Glutamatergic neuron (in vitro differentiated cells): Measurements from ENCODE around the gene SMAD6. TPM values are rescaled to one million over a fixed set of nuclear protein-coding genes. Genes with fewer than 3 reads are reported as not detected.

ENCODE experiments used
- DNase-seq: peaks from one replicate; pipeline ENCODE4 v3.0.0; 2022
- H3K27ac Mint-ChIP-seq: one replicate; pipeline ENCODE4 v1.8.0; 2020; ENCODE audit warnings: mild to moderate bottlenecking, mixed read lengths, inconsistent platforms; ENCODE audit not compliant: unreplicated experiment
- H3K27me3 Mint-ChIP-seq: one replicate; pipeline ENCODE4 v1.8.0; 2020; ENCODE audit warnings: mild to moderate bottlenecking, moderate library complexity, mixed read lengths, inconsistent platforms; ENCODE audit not compliant: unreplicated experiment
- H3K36me3 Mint-ChIP-seq: one replicate; pipeline ENCODE4 v1.8.0; 2020; ENCODE audit warnings: mild to moderate bottlenecking, mixed read lengths, inconsistent platforms; ENCODE audit not compliant: unreplicated experiment
- H3K4me1 Mint-ChIP-seq: one replicate; pipeline ENCODE4 v1.8.0; 2020; ENCODE audit warnings: mild to moderate bottlenecking, low read depth, mixed read lengths, inconsistent platforms; ENCODE audit not compliant: unreplicated experiment
- H3K4me3 Mint-ChIP-seq: one replicate; pipeline ENCODE4 v1.8.0; 2020; ENCODE audit warnings: mild to moderate bottlenecking, mixed read lengths, inconsistent platforms; ENCODE audit not compliant: unreplicated experiment
- H3K9me3 Mint-ChIP-seq: one replicate; pipeline ENCODE4 v1.8.0; 2020; ENCODE audit warnings: mild to moderate bottlenecking, moderate library complexity, mixed read lengths, inconsistent platforms; ENCODE audit not compliant: unreplicated experiment
- total RNA-seq: library from RNA; stranded (reverse); fragmentation: NEBNext Ultra II Directional; extraction: Animal tissue kit (Norgen Biotek cat#: 25700); gene quantifications from one replicate; pipeline ENCODE4 v1.2.1, GENCODE V29; 2021; ENCODE audit not compliant: unreplicated experiment
- TF ChIP-seq, protein P1 (sequence below): fragments of 200-600 bp; sonication (generic); IDR thresholded peaks from one replicate; pipeline ENCODE4 v1.5.0; 2021; ENCODE audit not compliant: partially characterized antibody, unreplicated experiment

The SMAD6 gene
- total RNA-seq, 1 donor from 2014 or later = 0.83 TPM

DNA sequence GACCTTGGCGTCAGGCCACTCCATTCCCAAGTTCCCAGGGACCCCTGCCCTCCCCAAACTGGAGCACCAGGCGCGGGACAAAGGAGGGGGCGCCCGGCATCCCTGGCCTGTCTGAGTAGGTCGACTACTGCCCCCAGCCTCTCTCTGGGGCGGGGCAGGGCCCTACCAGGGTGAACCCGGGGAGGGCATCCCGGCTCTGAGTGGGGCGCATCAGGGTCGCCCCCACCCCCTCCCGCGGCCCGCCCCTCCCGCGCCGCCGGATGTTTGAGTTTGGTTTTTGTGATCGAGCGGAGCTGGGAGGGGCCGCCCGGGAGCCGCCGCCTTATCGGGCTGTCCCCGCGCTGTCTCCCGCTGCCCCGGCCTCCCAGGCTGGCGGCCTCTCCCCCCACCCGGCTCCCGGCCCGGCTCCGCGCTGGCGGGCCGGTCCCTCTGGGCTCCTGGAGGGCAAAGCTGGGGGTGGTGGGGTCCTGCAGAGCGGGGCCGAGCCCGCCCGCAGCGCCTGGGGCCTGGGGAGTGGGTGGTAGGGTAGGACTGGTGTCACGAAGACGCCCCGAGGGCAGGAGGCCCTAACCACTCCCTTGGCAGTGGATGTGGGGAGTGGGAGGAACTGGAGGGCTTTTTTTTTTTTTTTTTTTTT lies 47.2 kb upstream of the SMAD6 start:
- Mint-ChIP-seq H3K9me3 (peaks cover 2% of the 10 kb centered on the region), H3K27me3 (peaks cover 14% of the 10 kb centered on the region), H3K36me3 (peaks cover 3% of the 10 kb centered on the region), H3K27ac (no peak overlapping the region), H3K4me1 (no peaks in the 10 kb centered on the region), H3K4me3 (no peak overlapping the region)
- no peak for DNase-seq
- TF ChIP-seq, protein P1, sequence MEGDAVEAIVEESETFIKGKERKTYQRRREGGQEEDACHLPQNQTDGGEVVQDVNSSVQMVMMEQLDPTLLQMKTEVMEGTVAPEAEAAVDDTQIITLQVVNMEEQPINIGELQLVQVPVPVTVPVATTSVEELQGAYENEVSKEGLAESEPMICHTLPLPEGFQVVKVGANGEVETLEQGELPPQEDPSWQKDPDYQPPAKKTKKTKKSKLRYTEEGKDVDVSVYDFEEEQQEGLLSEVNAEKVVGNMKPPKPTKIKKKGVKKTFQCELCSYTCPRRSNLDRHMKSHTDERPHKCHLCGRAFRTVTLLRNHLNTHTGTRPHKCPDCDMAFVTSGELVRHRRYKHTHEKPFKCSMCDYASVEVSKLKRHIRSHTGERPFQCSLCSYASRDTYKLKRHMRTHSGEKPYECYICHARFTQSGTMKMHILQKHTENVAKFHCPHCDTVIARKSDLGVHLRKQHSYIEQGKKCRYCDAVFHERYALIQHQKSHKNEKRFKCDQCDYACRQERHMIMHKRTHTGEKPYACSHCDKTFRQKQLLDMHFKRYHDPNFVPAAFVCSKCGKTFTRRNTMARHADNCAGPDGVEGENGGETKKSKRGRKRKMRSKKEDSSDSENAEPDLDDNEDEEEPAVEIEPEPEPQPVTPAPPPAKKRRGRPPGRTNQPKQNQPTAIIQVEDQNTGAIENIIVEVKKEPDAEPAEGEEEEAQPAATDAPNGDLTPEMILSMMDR = no peak

- Mint-ChIP-seq H3K36me3 (peaks cover 3% of the 10 kb centered on the region), H3K27me3 (peaks cover 11% of the 10 kb centered on the region), H3K4me1 (no peaks in the 10 kb centered on the region), H3K27ac (no peak overlapping the region), H3K4me3 (no peak overlapping the region), H3K9me3 (peaks cover 2% of the 10 kb centered on the region)
- DNase-seq = no peak
- TF ChIP-seq, protein P1 = no peak
Observed at GRCh38 chr15:66655511-66655910, 46.5 kb upstream of the SMAD6 start.

DNA sequence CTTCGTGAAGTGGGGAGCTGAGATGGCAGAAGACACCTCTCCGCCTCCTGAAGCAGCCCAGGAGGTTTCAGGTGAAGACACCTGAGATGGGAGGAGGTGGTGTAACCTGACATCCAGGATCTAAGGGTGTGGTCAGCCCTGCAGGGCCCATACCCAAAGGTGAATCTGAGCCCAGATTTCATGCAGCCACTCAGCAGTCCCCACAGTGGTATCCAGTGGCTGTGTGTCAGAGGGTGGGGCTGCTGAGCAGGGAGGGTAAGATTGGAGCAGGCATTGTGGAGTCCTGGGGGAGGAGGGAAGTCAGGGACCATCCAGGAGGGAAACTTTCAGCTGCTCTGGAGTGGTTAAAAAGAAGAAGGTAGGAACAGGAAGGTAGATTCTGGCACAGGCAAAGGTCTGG lies 46.0 kb upstream of the SMAD6 start:
- TF ChIP-seq, protein P1 = no peak
- H3K27ac Mint-ChIP-seq = no peak overlapping the region

GRCh38 chr15:66657185-66658020 lies 44.6 kb upstream of the SMAD6 start:
- peaks cover 2% of the 10 kb centered on the region for H3K9me3 Mint-ChIP-seq
- H3K36me3 Mint-ChIP-seq = peaks cover 3% of the 10 kb centered on the region
- peaks cover 11% of the 10 kb centered on the region for H3K27me3 Mint-ChIP-seq
- no peaks in the 10 kb centered on the region for H3K4me1 Mint-ChIP-seq
- DNase-seq = no peak
- TF ChIP-seq, protein P1 = no peak
- H3K27ac Mint-ChIP-seq = no peak overlapping the region
- H3K4me3 Mint-ChIP-seq = no peak overlapping the region

More for the DNA sequence above, 46.0 kb upstream of the SMAD6 start:
- Mint-ChIP-seq H3K9me3 (peaks cover 2% of the 10 kb centered on the region), H3K27me3 (peaks cover 11% of the 10 kb centered on the region), H3K4me1 (no peaks in the 10 kb centered on the region), H3K36me3 (peaks cover 3% of the 10 kb centered on the region), H3K4me3 (no peak overlapping the region)
- no peak for DNase-seq

DNA sequence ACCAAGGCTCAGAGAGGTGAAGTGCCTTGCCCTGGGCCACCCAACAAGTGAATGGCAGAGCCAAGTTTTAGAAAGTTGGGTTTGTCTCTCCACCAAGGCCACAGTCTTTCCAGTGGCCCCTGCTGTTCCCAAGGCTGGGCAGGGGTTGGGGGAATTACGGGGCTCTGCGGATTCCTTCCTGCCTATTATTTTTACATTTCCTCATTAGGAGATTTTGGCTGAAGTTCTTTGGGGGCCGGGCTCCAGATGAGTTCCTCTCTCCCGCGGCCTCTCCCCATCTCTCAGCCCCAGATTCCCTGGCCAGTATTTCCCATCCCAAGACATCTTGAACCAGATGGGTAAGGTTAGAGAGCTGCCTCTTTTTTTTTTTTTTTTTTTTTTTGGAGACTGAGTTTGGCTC lies 44.0 kb upstream of the SMAD6 start:
- peaks cover 2% of the 10 kb centered on the region for H3K9me3 Mint-ChIP-seq
- H3K27me3 Mint-ChIP-seq = peaks cover 11% of the 10 kb centered on the region
- no peak overlapping the region for H3K27ac Mint-ChIP-seq
- TF ChIP-seq, protein P1 = no peak
- H3K4me3 Mint-ChIP-seq = no peak overlapping the region
- no peaks in the 10 kb centered on the region for H3K4me1 Mint-ChIP-seq
- peaks cover 3% of the 10 kb centered on the region for H3K36me3 Mint-ChIP-seq
- DNase-seq = no peak
